HG02981 (cell line): ENCODE data around the gene EDRF1.

Experiments
- ATAC-seq: cut with Tn5 transposase; IDR thresholded peaks from one replicate; pipeline ENCODE4 v1.9.1; 2021; ENCODE audit warnings: mild to moderate bottlenecking, moderate library complexity; ENCODE audit not compliant: unreplicated experiment

EDRF1 gene

GRCh38 chr10:125762692-125763648, 43.5 kb downstream of the EDRF1 start:
- ATAC-seq = no peak

- ATAC-seq = no peak
These were observed 46.3 kb downstream of the EDRF1 start for GRCh38 chr10:125765835-125766234.

- ATAC-seq = no peak
These were observed 47.0 kb downstream of the EDRF1 start for GRCh38 chr10:125766511-125766910.

GRCh38 chr10:125768219-125768855, 48.8 kb downstream of the EDRF1 start:
- no peak for ATAC-seq

- ATAC-seq = no peak
These were observed 49.7 kb downstream of the EDRF1 start for GRCh38 chr10:125769175-125769574.

- no peak for ATAC-seq
These were observed 51.3 kb downstream of the EDRF1 start for GRCh38 chr10:125770844-125771243.

- ATAC-seq = no peak
These were observed 52.8 kb downstream of the EDRF1 start for GRCh38 chr10:125772112-125772863.

GRCh38 chr10:125772864-125773180, 53.3 kb downstream of the EDRF1 start:
- no peak for ATAC-seq

- ATAC-seq = no peak
These were observed 54.4 kb downstream of the EDRF1 start for GRCh38 chr10:125773687-125774543.

- ATAC-seq = no peak
These were observed 55.2 kb downstream of the EDRF1 start for GRCh38 chr10:125774581-125775191.

- no peak for ATAC-seq
These were observed 56.1 kb downstream of the EDRF1 start, which contains the start of gene MMP21 for GRCh38 chr10:125775491-125776106. TSS of gene MMP21 (minus strand) at chr10:125775821. CDS start at chr10:125775821, 0 bp downstream.

GRCh38 chr10:125777806-125778205, 58.3 kb downstream of the EDRF1 start:
- no peak for ATAC-seq

GRCh38 chr10:125778556-125778955, 59.0 kb downstream of the EDRF1 start:
- no peak for ATAC-seq

- no peak for ATAC-seq
These were observed 60.2 kb downstream of the EDRF1 start for GRCh38 chr10:125779403-125780327.

- no peak for ATAC-seq
These were observed 61.9 kb downstream of the EDRF1 start for GRCh38 chr10:125781374-125781773.

- no peak for ATAC-seq
These were observed 62.5 kb downstream of the EDRF1 start for GRCh38 chr10:125782054-125782453.

- ATAC-seq = no peak
These were observed 63.1 kb downstream of the EDRF1 start for GRCh38 chr10:125782616-125783015.

- ATAC-seq = peak; percentile 0
These were observed 63.9 kb downstream of the EDRF1 start for GRCh38 chr10:125783408-125783807.

- peak; percentile 85 for ATAC-seq
These were observed 64.4 kb downstream of the EDRF1 start for GRCh38 chr10:125783957-125784356.
